ENCODE results near the gene CTNNA2.

DNA sequence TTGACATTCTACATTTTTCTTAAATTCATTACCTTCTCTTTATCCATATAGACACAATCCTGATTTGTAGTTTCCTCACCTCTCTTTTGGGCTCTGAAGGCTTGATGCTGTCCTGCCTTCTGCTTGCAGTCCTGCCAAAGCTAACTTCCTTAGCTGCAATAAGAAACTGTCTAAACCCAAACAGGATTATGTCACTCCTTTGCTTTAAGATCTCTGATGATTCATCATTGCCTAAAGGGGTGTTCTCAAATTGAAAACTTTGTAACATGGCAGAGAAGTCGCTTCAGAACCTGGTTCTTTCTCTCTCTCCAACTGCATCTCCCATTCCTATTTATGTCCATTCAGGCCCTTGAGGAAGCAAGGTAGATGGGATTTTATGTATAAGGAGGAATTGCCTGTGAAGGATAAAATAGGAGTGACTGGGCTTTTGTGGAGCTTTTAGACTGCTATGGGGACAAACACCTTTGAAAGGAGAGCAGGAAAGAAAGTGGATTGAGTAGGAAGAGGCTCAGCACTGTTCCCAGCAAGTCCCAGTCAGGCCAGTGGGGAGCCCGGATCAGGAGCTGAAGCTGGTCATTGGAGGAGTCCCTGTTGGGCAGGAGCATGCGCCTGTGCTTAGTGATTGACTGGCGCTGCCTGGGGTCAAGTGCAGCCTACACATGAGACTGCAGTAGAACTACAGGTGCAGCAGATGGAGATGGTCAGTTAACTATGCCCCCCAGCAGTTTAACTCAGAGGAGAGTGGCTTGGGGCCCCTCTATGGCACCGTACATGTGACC lies 390.6 kb downstream of the CTNNA2 start:
- no peak for TF ChIP-seq POLR2AphosphoS5 (IDR thresholded peaks at IDR 0.05; ENCODE audit: low read depth, low read length)
- no peak for TF ChIP-seq POLR2A (IDR thresholded peaks at IDR 0.05; ENCODE audit: low read depth, low read length)
